SHP77 (cell line): ENCODE results near the gene CYP4F12.
A peak's percentile ranks its signal among the peaks of the same experiment; 100 is the strongest.
"Not testable (repeated sequence)": the region's sequence is repeated elsewhere in the genome, so short reads cannot be mapped to it uniquely, and the experiment has no call there.

Experiments
- DNase-seq, 2 experiments: peaks; one replicate each; lab custom pipeline; 2025; lab: John Stamatoyannopoulos, UW

Gene CYP4F12

GRCh38 chr19:15649526-15649925 lies 23.4 kb upstream of the CYP4F12 start:
- no peak for DNase-seq

- DNase-seq = not testable (repeated sequence)
Measured at GRCh38 chr19:15650123-15650522, 22.8 kb upstream of the CYP4F12 start.

- no peak for DNase-seq
Measured at GRCh38 chr19:15651791-15652190, 21.1 kb upstream of the CYP4F12 start.

- no peak for DNase-seq
Measured at GRCh38 chr19:15652559-15653278, 20.2 kb upstream of the CYP4F12 start.

- DNase-seq = no peak
Measured at GRCh38 chr19:15656467-15656866, 16.4 kb upstream of the CYP4F12 start.

- no peak for DNase-seq
Measured at GRCh38 chr19:15663247-15663646, 9.6 kb upstream of the CYP4F12 start.

- DNase-seq = no peak
Measured at GRCh38 chr19:15666186-15666585, 6.7 kb upstream of the CYP4F12 start.

- no peak for DNase-seq
Measured at GRCh38 chr19:15666883-15667282, 6.0 kb upstream of the CYP4F12 start.

- no peak for DNase-seq
Measured at GRCh38 chr19:15669440-15669839, 3.4 kb upstream of the CYP4F12 start.

GRCh38 chr19:15669891-15670290 lies 3.0 kb upstream of the CYP4F12 start:
- no peak for DNase-seq

- DNase-seq = no peak
Measured at GRCh38 chr19:15671237-15671821, 1.6 kb upstream of the CYP4F12 start.

GRCh38 chr19:15671891-15672579 lies 852 bp upstream of the CYP4F12 start:
- DNase-seq = no peak

- DNase-seq = no peak
Measured at GRCh38 chr19:15673176-15673654, 328 bp downstream of the CYP4F12 start.

GRCh38 chr19:15675560-15675959 lies 2.7 kb downstream of the CYP4F12 start:
- no peak for DNase-seq

GRCh38 chr19:15679089-15679488 lies 6.2 kb downstream of the CYP4F12 start:
- DNase-seq = no peak

- not testable (repeated sequence) for DNase-seq
Measured at GRCh38 chr19:15679865-15680264, 7.0 kb downstream of the CYP4F12 start.

- no peak for DNase-seq
Measured at GRCh38 chr19:15680478-15681322, 7.8 kb downstream of the CYP4F12 start.

- DNase-seq = no peak
Measured at GRCh38 chr19:15683411-15683810, 10.5 kb downstream of the CYP4F12 start.

GRCh38 chr19:15684828-15685227 lies 11.9 kb downstream of the CYP4F12 start:
- no peak for DNase-seq

- DNase-seq = no peak
Measured at GRCh38 chr19:15696654-15697194, 23.8 kb downstream of the CYP4F12 start.

- DNase-seq = peak; percentile 5 to 31
Measured at GRCh38 chr19:15701757-15702533, 29.1 kb downstream of the CYP4F12 start.
